Ishikawa (cell line): ENCODE data around the gene BEX4.

Experiments
- CEBPB ChIP-seq: IDR thresholded peaks from 2 replicates; pipeline ENCODE4 v1.6.1; 2012
- EGR1 ChIP-seq: IDR thresholded peaks from 2 replicates; pipeline ENCODE4 v1.6.1; 2012
- EP300 ChIP-seq: IDR thresholded peaks from 2 replicates; pipeline ENCODE4 v1.6.1; 2012; ENCODE audit warnings: borderline replicate concordance
- TAF1 ChIP-seq: IDR thresholded peaks from 2 replicates; pipeline ENCODE4 v1.6.1; 2012; ENCODE audit warnings: low read depth, mild to moderate bottlenecking
- TF ChIP-seq, protein P1 (sequence below): IDR thresholded peaks from 2 replicates; pipeline ENCODE4 v1.6.1; 2012
- TF ChIP-seq, protein P2 (sequence below): IDR thresholded peaks from 2 replicates; pipeline ENCODE4 v1.6.1; 2012; ENCODE audit warnings: low read depth, mild to moderate bottlenecking

DNA sequence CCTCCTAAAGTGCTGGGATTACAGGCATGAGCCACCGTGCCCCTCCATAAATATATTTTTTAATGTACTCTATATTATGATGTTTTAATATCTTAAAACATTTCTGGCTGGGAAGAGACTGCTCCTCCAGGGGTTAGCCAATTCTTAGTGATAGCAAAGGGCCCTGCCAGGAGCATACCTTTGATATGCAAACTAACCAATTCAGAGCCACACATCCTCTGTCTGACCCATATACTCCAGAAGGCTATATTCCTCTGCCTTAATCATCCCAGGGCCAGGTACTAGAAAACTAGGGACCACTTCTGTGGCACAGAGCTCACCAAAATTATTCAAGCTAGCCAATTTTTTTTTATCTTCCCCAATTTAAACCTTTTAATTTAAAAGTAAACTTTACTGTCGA, 43.6 kb upstream of the BEX4 start:
- TF ChIP-seq EP300 = no peak
- TF ChIP-seq CEBPB = no peak
- TF ChIP-seq EGR1 = no peak
- no peak for TF ChIP-seq TAF1
- TF ChIP-seq, protein P1, sequence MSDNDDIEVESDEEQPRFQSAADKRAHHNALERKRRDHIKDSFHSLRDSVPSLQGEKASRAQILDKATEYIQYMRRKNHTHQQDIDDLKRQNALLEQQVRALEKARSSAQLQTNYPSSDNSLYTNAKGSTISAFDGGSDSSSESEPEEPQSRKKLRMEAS = no peak
- TF ChIP-seq, protein P2, sequence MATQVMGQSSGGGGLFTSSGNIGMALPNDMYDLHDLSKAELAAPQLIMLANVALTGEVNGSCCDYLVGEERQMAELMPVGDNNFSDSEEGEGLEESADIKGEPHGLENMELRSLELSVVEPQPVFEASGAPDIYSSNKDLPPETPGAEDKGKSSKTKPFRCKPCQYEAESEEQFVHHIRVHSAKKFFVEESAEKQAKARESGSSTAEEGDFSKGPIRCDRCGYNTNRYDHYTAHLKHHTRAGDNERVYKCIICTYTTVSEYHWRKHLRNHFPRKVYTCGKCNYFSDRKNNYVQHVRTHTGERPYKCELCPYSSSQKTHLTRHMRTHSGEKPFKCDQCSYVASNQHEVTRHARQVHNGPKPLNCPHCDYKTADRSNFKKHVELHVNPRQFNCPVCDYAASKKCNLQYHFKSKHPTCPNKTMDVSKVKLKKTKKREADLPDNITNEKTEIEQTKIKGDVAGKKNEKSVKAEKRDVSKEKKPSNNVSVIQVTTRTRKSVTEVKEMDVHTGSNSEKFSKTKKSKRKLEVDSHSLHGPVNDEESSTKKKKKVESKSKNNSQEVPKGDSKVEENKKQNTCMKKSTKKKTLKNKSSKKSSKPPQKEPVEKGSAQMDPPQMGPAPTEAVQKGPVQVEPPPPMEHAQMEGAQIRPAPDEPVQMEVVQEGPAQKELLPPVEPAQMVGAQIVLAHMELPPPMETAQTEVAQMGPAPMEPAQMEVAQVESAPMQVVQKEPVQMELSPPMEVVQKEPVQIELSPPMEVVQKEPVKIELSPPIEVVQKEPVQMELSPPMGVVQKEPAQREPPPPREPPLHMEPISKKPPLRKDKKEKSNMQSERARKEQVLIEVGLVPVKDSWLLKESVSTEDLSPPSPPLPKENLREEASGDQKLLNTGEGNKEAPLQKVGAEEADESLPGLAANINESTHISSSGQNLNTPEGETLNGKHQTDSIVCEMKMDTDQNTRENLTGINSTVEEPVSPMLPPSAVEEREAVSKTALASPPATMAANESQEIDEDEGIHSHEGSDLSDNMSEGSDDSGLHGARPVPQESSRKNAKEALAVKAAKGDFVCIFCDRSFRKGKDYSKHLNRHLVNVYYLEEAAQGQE = no peak
